ENCODE measurements around the gene SLC12A3.

Gene SLC12A3

GRCh38 chr16:56841659-56842058 is 23.3 kb upstream of the SLC12A3 start:
- no peak for DNase-seq (ENCODE audit: extremely low read depth, insufficient read length)
- H3K36me3 ChIP-seq (ENCODE audit: control insufficient read depth, insufficient read depth, low read length) = peaks cover 16% of the 10 kb centered on the region
- TF ChIP-seq CTCF (IDR thresholded peaks at IDR 0.05; ENCODE audit: insufficient read depth, low read length, poor library complexity, severe bottlenecking) = no peak
- no peak overlapping the region for H3K4me3 ChIP-seq (replicated peaks; ENCODE audit: low read depth, low read length)
- H3K27me3 ChIP-seq (replicated peaks; ENCODE audit: control insufficient read depth, insufficient read depth, low read length) = no peaks in the 10 kb centered on the region

- TF ChIP-seq CTCF (IDR thresholded peaks at IDR 0.05; ENCODE audit: insufficient read depth, low read length, poor library complexity, severe bottlenecking) = no peak
- H3K27me3 ChIP-seq (replicated peaks; ENCODE audit: control insufficient read depth, insufficient read depth, low read length) = no peaks in the 10 kb centered on the region
- no peak overlapping the region for H3K4me3 ChIP-seq (replicated peaks; ENCODE audit: low read depth, low read length)
- H3K36me3 ChIP-seq (ENCODE audit: control insufficient read depth, insufficient read depth, low read length) = peaks cover 16% of the 10 kb centered on the region
- no peak for DNase-seq (ENCODE audit: extremely low read depth, insufficient read length)
Observed at GRCh38 chr16:56842133-56842532, 22.9 kb upstream of the SLC12A3 start.

GRCh38 chr16:56844056-56844455 is 21.0 kb upstream of the SLC12A3 start:
- Histone ChIP-seq H3K27me3 (replicated peaks; ENCODE audit: control insufficient read depth, insufficient read depth, low read length) (no peaks in the 10 kb centered on the region), H3K36me3 (ENCODE audit: control insufficient read depth, insufficient read depth, low read length) (peaks cover 16% of the 10 kb centered on the region), H3K4me3 (replicated peaks; ENCODE audit: low read depth, low read length) (no peak overlapping the region)
- no peak for TF ChIP-seq CTCF (IDR thresholded peaks at IDR 0.05; ENCODE audit: insufficient read depth, low read length, poor library complexity, severe bottlenecking)
- DNase-seq (ENCODE audit: extremely low read depth, insufficient read length) = no peak

GRCh38 chr16:56847173-56847910 is 17.7 kb upstream of the SLC12A3 start:
- TF ChIP-seq CTCF (IDR thresholded peaks at IDR 0.05; ENCODE audit: insufficient read depth, low read length, poor library complexity, severe bottlenecking) = no peak
- H3K36me3 ChIP-seq (ENCODE audit: control insufficient read depth, insufficient read depth, low read length) = peaks cover 6% of the 10 kb centered on the region
- DNase-seq (ENCODE audit: extremely low read depth, insufficient read length) = no peak
- no peak overlapping the region for H3K4me3 ChIP-seq (replicated peaks; ENCODE audit: low read depth, low read length)
- no peaks in the 10 kb centered on the region for H3K27me3 ChIP-seq (replicated peaks; ENCODE audit: control insufficient read depth, insufficient read depth, low read length)

GRCh38 chr16:56848029-56848936 is 16.7 kb upstream of the SLC12A3 start:
- Histone ChIP-seq H3K27me3 (replicated peaks; ENCODE audit: control insufficient read depth, insufficient read depth, low read length) (no peaks in the 10 kb centered on the region), H3K4me3 (replicated peaks; ENCODE audit: low read depth, low read length) (no peak overlapping the region), H3K36me3 (ENCODE audit: control insufficient read depth, insufficient read depth, low read length) (peaks cover 6% of the 10 kb centered on the region)
- no peak for TF ChIP-seq CTCF (IDR thresholded peaks at IDR 0.05; ENCODE audit: insufficient read depth, low read length, poor library complexity, severe bottlenecking)
- no peak for DNase-seq (ENCODE audit: extremely low read depth, insufficient read length)
